GM18508 (cell line): Measurements from ENCODE around the gene LRRC43.

ENCODE experiments used
- ATAC-seq: cut with Tn5 transposase; IDR thresholded peaks from one replicate; pipeline ENCODE4 v1.9.1; 2021; ENCODE audit warnings: moderate number of reproducible peaks; ENCODE audit not compliant: insufficient read depth, unreplicated experiment

LRRC43 gene, protein sequence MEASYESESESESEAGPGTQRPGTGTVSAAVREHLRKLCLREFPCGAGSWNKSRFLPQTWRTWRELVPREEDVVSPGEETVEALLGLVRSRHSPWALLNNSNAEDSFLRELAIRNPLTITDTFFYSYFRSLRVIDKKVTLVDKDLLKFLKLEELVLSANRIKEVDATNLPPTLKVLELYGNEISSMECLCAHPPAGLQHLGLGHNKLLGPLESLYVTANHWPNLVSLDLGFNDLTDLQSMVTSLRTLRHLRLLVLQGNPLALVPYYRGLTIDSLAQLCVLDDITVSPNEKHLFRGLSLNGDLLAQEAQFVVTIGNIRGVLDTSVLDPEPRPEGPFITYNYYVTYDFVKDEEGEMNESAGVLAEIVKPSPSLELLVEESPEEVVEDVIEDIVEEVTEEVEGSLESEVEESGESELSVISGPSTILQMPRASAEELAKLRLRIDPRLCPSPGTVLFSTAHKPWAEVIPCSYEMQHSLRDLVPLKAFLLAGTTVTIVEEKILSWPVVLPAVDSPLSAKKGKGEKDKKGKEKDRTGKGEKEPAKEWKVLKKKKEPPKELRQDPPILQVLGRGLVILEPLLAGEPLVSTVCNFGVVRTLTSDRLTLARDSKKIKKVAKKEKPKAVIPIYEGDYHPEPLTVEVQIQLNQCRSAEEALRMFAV

DNA sequence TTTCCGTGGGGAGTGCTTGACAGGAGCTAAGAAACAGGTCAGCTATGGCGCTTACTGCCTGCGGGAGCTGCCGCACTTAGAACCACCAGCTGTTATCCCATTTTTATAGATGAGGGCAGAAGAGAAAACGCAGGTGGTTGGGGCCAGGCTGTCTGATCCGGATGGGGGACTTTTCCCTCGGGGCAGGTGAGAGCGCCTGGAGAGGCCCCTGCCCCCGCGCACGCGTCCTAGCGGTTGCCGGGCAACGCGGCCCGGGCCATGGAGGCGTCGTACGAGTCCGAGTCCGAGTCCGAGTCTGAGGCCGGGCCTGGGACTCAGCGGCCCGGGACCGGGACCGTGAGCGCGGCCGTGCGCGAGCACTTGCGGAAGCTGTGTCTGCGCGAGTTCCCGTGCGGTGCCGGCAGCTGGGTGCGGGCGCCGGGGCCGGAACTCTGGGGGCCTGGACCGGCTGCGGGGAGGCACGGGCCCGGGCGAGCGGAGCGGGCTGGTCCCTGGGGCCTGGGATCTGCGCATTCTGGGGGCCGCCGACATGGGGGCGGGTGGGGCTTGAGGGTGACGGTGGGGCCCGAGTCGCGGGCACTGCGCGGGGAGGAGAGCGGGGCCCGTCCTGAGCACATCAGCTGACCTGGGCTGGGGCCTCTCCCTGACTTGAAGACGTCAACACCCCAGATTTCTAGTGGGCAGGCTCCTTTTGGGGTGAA lies at the start of gene LRRC43:
Gene LRRC43 (plus strand): TSS at position 237 of the 701 bp plus-strand sequence. CDS start 22 bp downstream, at position 259.
- no peak for ATAC-seq

DNA sequence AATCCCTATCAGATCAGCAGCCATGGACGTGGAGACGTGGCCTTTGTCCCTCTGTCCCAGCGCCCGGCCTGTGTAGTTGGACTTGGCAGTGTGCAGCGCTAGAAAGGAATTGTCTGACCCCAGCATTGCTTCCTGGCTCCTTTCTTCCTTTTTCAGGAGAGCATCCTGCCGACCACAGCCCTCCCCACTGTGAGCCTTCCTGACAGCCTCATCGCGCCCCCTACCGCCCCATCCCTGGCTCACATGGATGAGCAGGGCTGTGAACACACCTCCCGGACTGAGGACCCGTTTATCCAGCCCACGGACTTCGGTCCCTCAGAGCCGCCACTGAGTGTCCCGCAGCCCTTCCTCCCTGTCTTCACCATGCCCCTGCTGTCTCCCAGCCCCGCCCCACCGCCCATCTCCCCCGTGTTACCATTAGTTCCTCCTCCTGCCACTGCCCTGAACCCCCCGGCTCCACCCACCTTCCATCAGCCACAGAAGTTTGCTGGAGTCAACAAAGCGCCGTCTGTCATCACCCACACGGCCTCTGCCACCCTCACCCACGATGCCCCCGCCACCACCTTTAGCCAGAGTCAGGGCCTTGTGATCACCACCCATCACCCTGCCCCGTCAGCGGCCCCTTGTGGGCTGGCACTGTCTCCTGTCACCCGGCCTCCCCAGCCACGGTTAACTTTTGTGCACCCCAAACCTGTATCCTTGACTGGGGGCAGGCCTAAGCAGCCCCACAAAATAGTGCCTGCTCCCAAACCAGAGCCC lies 49.6 kb upstream of the LRRC43 start:
- ATAC-seq: no peak

DNA sequence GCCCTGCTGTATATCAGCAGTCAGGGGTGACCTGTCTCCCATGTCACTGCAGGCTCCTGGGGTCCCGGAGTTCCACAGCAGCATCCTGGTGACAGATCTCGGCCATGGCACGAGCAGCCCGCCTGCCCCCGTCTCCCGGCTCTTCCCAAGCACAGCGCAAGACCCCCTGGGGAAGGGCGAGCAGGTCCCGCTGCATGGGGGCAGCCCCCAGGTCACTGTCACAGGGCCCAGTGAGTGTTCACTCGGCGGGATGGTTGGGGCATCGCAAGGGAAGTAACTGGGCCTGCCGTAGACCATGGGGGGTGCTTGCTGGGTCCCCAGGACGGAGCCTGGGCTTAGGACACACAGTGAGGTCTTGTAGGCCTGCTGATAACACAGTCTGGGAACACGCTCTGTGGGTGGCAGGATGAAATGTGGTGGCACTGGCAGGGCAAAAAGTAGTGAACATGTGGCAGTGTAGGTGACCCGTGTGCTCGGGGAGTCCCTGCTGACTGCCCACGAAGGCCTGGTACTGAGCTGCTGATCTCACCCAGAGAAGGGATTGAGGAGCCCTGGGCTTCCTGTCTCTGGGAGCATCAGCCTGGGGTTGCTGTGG lies 47.4 kb upstream of the LRRC43 start:
- ATAC-seq: no peak

DNA sequence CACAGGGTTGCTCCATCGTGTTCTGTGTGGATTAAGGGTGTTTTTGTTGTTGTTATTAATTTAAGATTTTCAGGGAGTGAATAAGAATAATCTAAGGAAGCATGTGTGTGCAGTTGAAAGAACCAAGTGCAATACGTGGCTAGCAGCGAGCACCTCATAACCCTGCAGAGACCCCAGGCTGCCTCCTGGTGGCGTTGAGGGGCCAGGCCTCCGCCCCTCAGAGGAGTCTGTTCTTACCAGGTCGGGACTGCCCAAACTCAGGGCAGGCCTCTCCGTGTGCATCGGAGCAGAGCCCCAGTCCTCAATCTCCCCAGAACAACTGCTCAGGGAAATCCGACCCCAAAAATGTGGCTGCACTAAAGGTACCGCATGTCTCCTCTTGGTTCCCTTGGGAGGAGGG lies 45.7 kb upstream of the LRRC43 start:
- no peak for ATAC-seq

DNA sequence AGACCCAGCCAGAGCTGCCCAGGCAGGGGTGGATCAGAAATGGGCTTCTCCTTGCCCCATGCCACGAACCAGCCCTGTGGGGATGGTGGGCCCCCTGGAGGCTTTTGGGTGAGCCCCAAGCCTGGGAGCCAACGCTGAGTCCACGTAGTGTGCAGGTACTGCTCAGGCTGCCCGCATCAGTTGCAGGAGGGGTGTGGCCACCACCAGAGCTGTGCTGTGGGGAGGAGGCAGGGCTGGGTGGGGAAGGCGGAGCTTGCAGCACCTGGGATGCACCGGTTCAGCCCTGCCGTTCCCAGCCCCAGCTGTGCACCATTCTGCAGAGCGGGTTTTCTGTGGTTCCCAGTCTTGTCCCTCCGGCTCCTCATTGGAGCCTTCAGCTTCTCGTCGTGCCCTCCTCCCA lies 45.2 kb upstream of the LRRC43 start:
- ATAC-seq: no peak

DNA sequence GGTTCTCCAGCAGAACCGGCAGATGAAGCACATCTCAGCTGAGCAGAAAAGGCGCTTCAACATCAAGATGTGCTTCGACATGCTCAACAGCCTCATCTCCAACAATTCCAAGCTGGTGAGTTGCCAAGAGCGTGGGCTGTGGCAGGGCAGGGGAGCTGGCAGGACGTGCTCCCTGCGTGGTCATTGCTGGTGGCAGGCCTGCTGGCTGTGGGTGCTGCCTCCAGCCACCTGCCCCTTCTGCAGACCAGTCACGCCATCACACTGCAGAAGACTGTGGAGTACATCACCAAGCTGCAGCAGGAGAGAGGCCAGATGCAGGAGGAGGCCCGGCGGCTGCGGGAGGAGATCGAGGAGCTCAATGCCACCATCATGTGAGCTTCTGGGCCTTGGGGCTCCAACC lies 44.7 kb upstream of the LRRC43 start:
- no peak for ATAC-seq

DNA sequence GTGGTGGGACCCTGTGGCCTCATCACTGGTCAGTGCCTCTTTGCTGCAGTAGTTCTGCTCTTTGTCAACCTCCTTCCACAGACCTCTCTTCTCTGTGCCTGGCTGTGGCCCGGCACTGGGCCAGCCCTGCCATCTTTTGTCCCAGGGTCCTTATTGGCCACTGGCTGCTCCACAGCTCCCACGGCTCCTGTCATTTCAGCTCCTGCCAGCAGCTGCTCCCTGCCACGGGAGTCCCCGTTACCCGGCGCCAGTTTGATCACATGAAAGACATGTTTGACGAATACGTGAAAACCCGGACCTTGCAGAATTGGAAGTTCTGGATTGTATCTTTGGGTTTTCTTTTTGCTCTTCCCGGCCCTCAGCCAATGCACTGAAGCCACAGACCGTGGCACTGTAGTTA lies 44.3 kb upstream of the LRRC43 start:
- no peak for ATAC-seq

DNA sequence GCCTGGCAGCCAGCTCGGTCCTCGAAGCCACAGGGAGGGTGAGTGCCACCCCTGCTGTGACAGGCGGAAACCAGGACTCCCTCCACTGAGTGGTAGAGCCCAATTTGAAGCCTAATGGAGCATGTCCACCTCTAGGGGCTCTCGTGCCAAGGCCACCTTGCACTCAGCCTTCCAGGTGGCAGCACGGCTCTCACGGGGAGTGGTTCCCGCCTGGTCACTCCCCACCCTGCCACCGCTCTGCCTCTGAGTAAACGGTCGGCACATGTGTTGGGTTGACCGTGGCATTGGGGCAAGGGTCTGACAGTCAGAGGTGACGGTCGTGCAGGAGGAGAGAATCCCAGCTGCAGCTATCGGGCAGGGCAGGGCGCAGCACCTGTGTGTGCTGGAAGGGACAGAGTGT lies 43.7 kb upstream of the LRRC43 start:
- ATAC-seq: no peak

DNA sequence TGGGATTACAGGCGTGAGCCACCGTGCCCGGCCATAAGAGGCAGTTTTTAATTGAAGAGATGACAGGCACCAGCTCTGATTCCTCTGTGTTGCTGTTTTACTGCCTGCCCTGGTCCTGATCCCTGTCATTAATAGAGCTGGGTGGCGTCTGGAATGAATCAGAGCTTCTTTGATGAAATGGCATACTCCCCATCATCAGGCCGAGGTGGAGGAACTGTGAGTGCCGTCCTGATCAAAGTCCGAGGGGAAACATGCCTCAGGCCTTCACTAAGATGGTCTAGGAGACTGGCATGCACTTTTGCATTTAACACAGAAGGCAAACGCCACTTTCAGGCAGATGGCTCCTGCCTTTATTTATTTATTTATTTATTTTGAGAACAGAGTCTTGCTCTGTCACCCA lies 43.0 kb upstream of the LRRC43 start:
- ATAC-seq: no peak

DNA sequence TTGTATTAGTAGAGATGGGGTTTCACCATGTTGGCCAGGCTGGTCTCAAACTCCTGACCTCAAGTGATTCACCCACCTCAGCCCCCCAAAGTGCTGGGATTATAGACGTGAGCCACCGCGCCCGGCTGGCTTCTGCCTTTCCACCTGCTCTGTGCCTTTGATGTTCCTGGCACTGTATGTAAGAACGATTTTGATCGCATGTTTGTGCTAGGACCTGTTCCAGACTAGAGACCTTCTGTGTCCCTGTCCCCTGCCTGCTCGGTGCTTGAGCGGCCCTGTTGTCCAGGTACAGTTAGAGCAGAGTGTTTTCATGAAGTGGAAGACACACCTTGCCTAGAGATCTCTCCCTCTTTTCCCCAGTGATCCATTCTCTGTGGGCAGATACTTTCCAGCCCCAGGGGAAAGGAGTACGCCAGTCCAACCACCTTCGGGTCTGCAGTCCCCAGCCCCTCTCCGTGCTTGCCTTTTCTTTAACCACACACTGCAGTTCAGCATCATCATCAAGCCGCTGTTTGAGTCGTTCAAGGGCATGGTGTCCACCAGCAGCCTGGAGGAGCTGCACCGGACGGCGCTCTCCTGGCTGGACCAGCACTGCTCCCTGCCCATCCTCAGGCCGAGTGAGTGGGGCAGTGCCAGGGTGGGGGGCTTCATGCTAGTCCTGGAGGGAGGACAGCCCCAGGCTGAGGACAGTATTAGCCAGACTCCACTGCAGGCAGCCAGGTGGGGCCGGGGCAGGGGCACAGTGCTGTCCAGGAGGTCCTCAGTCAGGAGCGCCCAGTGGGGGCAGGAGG lies 42.3 kb upstream of the LRRC43 start:
- no peak for ATAC-seq

DNA sequence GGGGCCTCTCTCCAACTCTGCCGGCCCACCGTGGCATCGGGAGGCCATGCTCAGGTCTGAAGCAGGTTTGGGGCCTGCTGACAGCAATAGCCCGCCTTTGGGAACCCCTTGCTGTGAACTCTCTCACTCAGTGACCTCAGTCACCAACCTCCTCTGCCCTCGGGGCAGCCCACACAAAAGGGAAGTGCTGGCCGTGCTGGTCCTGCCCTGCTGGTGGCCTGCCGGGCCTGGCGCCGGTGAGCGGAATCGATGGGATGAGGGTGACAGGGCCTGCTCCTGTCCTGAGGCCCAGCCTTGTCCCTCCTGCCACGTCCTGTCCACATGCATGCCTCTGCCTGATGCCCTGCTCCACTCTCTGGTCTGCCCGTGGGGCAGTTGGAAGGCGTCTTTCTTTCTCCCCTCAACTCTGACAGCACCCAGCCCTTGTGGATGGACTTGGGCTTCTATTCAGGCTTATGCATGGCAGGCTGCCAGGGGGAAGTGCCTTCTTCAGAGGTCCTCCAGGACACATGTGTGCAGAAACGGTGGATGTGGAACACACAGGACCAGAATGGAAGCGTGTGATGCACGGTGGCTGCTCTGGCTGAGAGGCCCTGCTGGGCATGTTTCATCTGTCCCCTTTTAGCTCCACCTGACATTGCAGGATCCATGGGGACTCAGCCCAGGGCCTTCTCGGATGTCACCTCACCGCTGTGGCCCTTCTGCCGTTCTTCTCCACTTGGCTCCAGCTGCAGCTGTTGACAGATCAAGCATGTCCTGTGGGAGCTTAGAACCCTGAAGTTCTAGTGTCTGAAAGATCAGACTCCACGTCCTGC lies 40.8 kb upstream of the LRRC43 start:
- ATAC-seq: no peak

DNA sequence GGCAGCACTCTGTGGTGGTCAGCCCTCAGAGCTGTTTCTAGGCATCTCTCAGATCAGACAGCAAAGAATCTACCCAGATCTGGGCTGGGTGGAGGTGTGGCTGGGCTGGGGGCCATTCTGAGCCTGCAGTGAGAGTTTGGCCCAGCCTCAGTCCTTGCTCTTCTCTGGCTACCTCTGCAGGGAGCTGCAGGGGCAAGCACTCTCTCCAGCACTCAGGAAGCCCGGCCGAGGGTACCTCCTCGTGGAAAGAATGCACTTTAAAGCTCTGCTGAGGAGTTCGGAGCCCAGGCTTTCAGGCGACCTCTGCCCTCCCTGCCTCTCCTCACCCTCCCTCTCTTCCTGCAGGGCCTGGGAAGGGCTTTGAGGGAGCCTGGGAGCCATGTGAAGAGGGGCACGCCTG lies 40.1 kb upstream of the LRRC43 start:
- ATAC-seq: no peak

DNA sequence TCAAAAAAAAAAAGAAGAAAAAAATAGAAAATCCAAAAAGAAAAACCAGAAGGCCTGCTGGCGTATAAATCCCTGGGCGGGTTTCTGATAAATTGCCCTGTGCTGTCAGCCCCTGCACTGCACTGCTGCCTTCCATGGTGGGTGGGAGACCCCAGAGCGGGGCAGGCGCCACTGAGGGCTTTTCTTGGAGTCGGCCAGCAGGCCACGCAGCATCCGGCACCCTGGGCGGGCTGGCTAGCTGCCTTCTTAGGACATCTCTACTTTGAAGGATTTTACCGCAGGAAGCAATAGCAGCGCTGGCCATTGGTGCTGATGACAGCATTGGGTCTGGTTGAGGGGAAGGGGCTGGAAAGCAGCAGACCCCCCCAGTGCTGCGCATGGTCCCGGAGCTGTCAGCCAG lies 38.0 kb upstream of the LRRC43 start:
- no peak for ATAC-seq

DNA sequence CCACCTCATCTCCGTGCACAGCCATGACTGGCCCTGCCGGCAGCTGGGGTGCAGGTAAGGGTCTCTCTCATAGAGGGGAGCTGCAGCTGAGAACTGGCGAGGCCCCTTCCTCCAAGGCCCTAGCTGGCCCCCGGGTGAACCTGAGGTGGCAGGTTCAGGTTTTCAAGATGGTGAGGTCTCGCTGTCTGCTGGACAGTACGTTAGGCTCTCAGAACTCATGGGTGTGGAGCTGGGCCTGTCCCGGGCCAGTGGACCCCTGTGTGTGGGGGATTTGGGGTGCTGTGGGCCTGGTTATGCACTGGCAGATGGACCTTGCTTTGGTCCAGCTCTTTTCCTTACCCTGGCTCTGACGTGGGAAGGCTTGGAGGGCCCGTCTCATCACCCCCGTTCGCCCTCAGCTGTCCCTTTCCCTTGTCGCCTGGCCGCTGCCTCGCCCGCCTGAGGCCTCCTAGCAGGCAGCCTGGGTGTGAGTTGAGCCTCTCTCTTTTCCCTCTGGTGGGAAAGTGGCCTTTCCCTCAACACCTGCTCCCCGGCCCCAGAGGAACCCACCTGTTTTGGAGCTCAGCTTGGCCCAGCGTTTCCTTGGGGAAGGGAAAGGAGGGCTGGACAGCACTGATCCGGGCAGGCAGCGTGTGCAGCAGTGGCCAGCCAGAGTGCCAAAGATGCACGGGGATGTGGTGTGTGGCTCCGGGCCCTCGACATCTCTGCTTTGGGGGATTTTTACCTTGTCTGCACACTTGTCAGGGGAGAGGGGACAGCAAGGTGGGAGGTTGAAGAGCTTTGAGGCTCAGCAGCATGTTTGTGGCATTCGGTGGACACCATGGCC lies 37.2 kb upstream of the LRRC43 start:
- no peak for ATAC-seq

DNA sequence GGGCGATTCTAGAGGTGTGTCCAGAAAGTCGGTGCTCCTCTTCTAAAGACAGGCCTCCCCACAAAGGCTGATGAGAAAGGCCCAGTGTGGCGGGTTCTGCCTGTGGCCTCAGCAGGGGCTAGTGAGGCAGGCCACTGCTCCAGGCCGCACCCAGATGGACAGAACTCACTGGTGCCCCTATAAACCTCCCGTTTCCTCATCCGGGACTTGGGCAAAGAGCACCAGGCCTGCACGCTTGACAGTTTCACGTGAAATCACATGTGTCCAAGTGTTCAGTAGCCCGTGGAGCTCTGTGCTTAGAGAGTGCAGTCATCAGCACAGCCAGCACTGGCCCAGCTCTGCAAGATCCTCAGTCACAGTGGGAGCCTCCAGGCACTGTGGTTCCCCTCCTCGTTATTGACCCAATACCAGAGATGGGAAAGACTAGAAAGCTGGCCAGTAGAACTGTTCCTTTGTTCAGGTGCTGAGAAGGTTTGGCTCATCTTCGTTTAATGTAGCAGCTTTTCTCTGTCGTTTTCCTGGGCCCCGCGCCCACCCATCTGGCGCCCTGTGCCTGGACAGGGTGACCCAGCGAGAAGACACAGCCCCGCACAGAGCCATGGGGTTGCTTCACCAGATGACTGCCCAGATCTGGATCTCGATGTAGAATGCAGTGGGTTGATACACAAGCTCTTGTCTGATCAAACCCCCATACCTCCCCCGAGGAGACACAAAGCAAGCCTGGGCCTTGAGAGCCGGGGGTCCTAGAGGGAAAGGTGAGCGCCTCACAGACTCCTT lies 35.2 kb upstream of the LRRC43 start:
- no peak for ATAC-seq

DNA sequence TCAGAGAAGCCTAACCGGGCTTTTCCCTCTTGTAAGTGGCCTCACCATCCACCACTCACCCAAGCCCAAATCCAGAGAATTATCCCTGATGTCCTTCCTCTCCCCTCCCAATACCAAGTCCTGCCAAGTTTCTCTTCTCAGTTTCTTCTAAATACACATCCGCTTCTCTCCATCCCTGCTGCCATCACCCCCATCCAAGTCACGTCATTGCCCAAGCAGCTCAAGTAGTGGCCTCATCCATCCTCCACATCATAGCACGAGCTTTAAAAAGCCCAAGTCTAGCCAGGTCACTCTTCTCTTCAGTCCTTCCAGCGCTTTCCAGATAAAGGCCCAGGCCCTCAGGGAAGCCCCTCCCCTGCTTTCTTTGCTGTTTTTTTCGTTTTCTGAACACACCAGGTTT lies 34.3 kb upstream of the LRRC43 start:
- no peak for ATAC-seq

DNA sequence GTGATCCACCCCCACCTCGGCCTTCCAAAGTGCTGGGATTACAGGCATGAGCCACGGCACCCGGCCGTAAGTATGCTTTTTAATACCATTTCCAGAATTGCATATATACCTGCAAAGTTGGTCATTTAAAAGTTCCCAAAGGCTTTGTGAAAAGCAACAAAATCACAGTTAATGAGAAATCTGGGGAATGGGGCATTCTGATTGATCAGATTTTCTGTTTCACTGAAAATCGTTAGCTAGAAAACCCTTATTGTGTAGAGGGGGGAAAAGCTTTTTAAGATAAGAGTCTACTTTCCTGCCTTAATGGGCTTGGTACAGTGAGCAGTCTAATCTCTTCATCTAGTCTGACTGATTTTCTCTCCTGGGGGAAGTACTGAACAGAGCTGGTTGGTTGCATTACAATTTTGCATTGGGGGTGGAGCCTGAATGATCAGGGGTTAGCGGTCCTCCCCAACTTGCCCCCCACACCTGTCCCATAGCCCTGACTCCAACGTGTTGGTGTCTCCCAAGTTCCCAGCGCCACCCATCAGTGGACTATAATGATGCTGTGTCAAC lies 32.7 kb upstream of the LRRC43 start:
- ATAC-seq: no peak
